H9 (cell line): ENCODE measurements around the gene MRI1. TPM values are rescaled to one million over a fixed set of nuclear protein-coding genes. Genes with fewer than 3 reads are reported as not detected.

Source experiments
- DNase-seq: peaks from one replicate; pipeline ENCODE4 v3.0.0-alpha.2; 2017
- H2AFZ ChIP-seq: one replicate; pipeline ENCODE4 v1.6.1; 2013; ENCODE audit warnings: mild to moderate bottlenecking, low read length, control low read depth, moderate library complexity
- H2AK5ac ChIP-seq: 2 replicates; pipeline ENCODE4 v1.6.1; 2013; ENCODE audit warnings: low read length, control low read depth, mixed read lengths; ENCODE audit not compliant: insufficient read length
- H2BK120ac ChIP-seq: one replicate; pipeline ENCODE4 v1.6.1; 2013; ENCODE audit warnings: low read depth, mild to moderate bottlenecking, low read length, control low read depth, inconsistent platforms; ENCODE audit not compliant: poor library complexity, severe bottlenecking
- H2BK12ac ChIP-seq: 2 replicates; pipeline ENCODE4 v1.6.1; 2013; ENCODE audit warnings: low read length, control low read depth, mixed read lengths, low read depth; ENCODE audit not compliant: insufficient read length
- H2BK15ac ChIP-seq: 2 replicates; pipeline ENCODE4 v1.6.1; 2013; ENCODE audit warnings: low read depth, low read length, control low read depth
- H2BK20ac ChIP-seq: one replicate; pipeline ENCODE4 v1.6.1; 2013; ENCODE audit warnings: low read depth, mild to moderate bottlenecking, low read length, control low read depth, inconsistent platforms; ENCODE audit not compliant: poor library complexity, severe bottlenecking
- H2BK5ac ChIP-seq: 2 replicates; pipeline ENCODE4 v1.6.1; 2013; ENCODE audit warnings: low read length, control low read depth, mixed read lengths; ENCODE audit not compliant: insufficient read length
- H3K14ac ChIP-seq: 2 replicates; pipeline ENCODE4 v1.6.1; 2013; ENCODE audit warnings: low read length, control low read depth; ENCODE audit not compliant: insufficient read depth
- H3K18ac ChIP-seq: 2 replicates; pipeline ENCODE4 v1.6.1; 2013; ENCODE audit warnings: low read depth, mild to moderate bottlenecking, mixed read lengths, low read length, control low read depth; ENCODE audit not compliant: insufficient read length
- H3K23ac ChIP-seq: 2 replicates; pipeline ENCODE4 v1.6.1; 2013; ENCODE audit warnings: low read length, control low read depth, mixed read lengths, low read depth; ENCODE audit not compliant: insufficient read length
- H3K23me2 ChIP-seq: 2 replicates; pipeline ENCODE4 v1.6.1; 2013; ENCODE audit warnings: low read depth, mild to moderate bottlenecking, mixed read lengths, low read length, control low read depth; ENCODE audit not compliant: insufficient read length, poor library complexity, severe bottlenecking
- H3K27ac ChIP-seq: 2 replicates; pipeline ENCODE4 v1.5.1; 2013; ENCODE audit warnings: low read length, control low read depth, mixed read lengths, low read depth; ENCODE audit not compliant: insufficient read length
- H3K27me3 ChIP-seq: 2 replicates; pipeline ENCODE4 v1.6.1; 2013; ENCODE audit warnings: low read length, control low read depth, inconsistent platforms; ENCODE audit not compliant: insufficient read depth
- H3K4ac ChIP-seq: 2 replicates; pipeline ENCODE4 v1.6.1; 2013; ENCODE audit warnings: low read depth, mild to moderate bottlenecking, control low read depth, inconsistent platforms, low read length, moderate library complexity
- H3K4me1 ChIP-seq: 2 replicates; pipeline ENCODE4 v1.6.1; 2013; ENCODE audit warnings: low read length, control low read depth, inconsistent platforms; ENCODE audit not compliant: insufficient read depth
- H3K4me2 ChIP-seq: 2 replicates; pipeline ENCODE4 v1.6.1; 2013; ENCODE audit warnings: low read length, control low read depth, mixed read lengths; ENCODE audit not compliant: insufficient read length, insufficient read depth
- H3K56ac ChIP-seq: 2 replicates; pipeline ENCODE4 v1.6.1; 2013; ENCODE audit warnings: low read depth, mild to moderate bottlenecking, mixed read lengths, low read length, control low read depth; ENCODE audit not compliant: insufficient read length
- H3K79me1 ChIP-seq: 2 replicates; pipeline ENCODE4 v1.6.1; 2013; ENCODE audit warnings: low read depth, mild to moderate bottlenecking, moderate library complexity, low read length, control low read depth, inconsistent platforms; ENCODE audit not compliant: insufficient read depth, poor library complexity, severe bottlenecking
- H3K79me2 ChIP-seq: 2 replicates; pipeline ENCODE4 v1.6.1; 2013; ENCODE audit warnings: low read length, control low read depth, inconsistent platforms; ENCODE audit not compliant: insufficient read depth
- H3K9ac ChIP-seq: 2 replicates; pipeline ENCODE4 v1.6.1; 2013; ENCODE audit warnings: low read length, control low read depth, mixed read lengths; ENCODE audit not compliant: insufficient read length; ENCODE audit errors: extremely low read depth
- H3K9me3 ChIP-seq: one replicate; pipeline ENCODE4 v1.6.1; 2013; ENCODE audit warnings: low read depth, low read length, inconsistent platforms; ENCODE audit not compliant: control insufficient read depth
- H3T11ph ChIP-seq: one replicate; pipeline ENCODE4 v1.6.1; 2013; ENCODE audit warnings: mild to moderate bottlenecking, low read length, control low read depth, inconsistent platforms
- H4K20me1 ChIP-seq: one replicate; pipeline ENCODE4 v1.6.1; 2013; ENCODE audit not compliant: control insufficient read depth, insufficient read length, insufficient read depth
- H4K5ac ChIP-seq: 2 replicates; pipeline ENCODE4 v1.6.1; 2013; ENCODE audit warnings: low read depth, mild to moderate bottlenecking, mixed read lengths, low read length, control low read depth; ENCODE audit not compliant: insufficient read length
- H4K8ac ChIP-seq: replicated peaks from 2 replicates; pipeline ENCODE4 v1.6.1; 2013; ENCODE audit warnings: low read length, control low read depth, mixed read lengths, low read depth; ENCODE audit not compliant: insufficient read length
- H4K91ac ChIP-seq: 2 replicates; pipeline ENCODE4 v1.6.1; 2013; ENCODE audit warnings: low read depth, mild to moderate bottlenecking, moderate library complexity, mixed read lengths, low read length, control low read depth; ENCODE audit not compliant: insufficient read length
- H3K27ac Mint-ChIP-seq, 3 experiments: 2 replicates in 2 of 3; 3 replicates in 1 of 3; pipeline ENCODE4 v1.8.0; 2020 to 2021; ENCODE audit warnings: mixed read lengths in 3 of 3, mild to moderate bottlenecking in 1 of 3, moderate library complexity in 1 of 3
- H3K27me3 Mint-ChIP-seq: 2 replicates; pipeline ENCODE4 v1.8.0; 2021; ENCODE audit warnings: low read depth, mild to moderate bottlenecking, moderate library complexity, mixed read lengths
- H3K36me3 Mint-ChIP-seq, 3 experiments: 2 replicates in 2 of 3; 3 replicates in 1 of 3; pipeline ENCODE4 v1.8.0; 2020 to 2021; ENCODE audit warnings: low read depth in 3 of 3, mixed read lengths in 3 of 3; ENCODE audit not compliant: insufficient read depth in 1 of 3
- H3K4me1 Mint-ChIP-seq, 2 experiments: 2 replicates each; pipeline ENCODE4 v1.8.0; 2020; ENCODE audit warnings: mixed read lengths in 2 of 2
- H3K4me3 Mint-ChIP-seq, 2 experiments: 2 replicates in 1 of 2; 3 replicates in 1 of 2; pipeline ENCODE4 v1.8.0; 2020 to 2021; ENCODE audit warnings: mild to moderate bottlenecking in 2 of 2, mixed read lengths in 2 of 2, moderate library complexity in 1 of 2
- H3K9me3 Mint-ChIP-seq, 2 experiments: 2 replicates in 1 of 2; 3 replicates in 1 of 2; pipeline ENCODE4 v1.8.0; 2020; ENCODE audit warnings: mild to moderate bottlenecking in 2 of 2, mixed read lengths in 2 of 2, moderate library complexity in 1 of 2
- CTCF ChIP-seq: fragments of 200-600 bp; sonication (generic); conservative IDR thresholded peaks from 3 replicates; pipeline ENCODE4 v1.8.0; 2021; ENCODE audit warnings: antibody characterized with exemption, mild to moderate bottlenecking
- WGBS: extraction: QIAGEN DNeasy Blood & Tissue Kit; methylation state at CpG from one replicate; pipeline ENCODE4 v1.1.7; 2013; ENCODE audit warnings: missing lambda C conversion rate, low lambda C conversion rate, mixed read lengths; ENCODE audit not compliant: insufficient read length; ENCODE audit errors: extremely low coverage; 5-methylcytosine and 5-hydroxymethylcytosine counted together
- total RNA-seq: library from RNA; stranded (reverse); gene quantifications from 2 replicates; pipeline ENCODE4 v1.2.1, GENCODE V29; 2021

MRI1 gene
- total RNA-seq, 1 experiment from 2014 or later: 19.5 TPM

- H3K18ac ChIP-seq: no peak overlapping the region
- TF ChIP-seq CTCF: no peak
- H4K91ac ChIP-seq: no peak overlapping the region
- H3K9me3 Mint-ChIP-seq: no peaks in the 10 kb centered on the region
- no peaks in the 10 kb centered on the region for H3K79me1 ChIP-seq
- H3K4me1 ChIP-seq: no peaks in the 10 kb centered on the region
- no peak overlapping the region for H3K4me2 ChIP-seq
- H3K23ac ChIP-seq: no peak overlapping the region
- H3K4ac ChIP-seq: no peak overlapping the region
- no CpG with 5 or more reads among the region's 22 CpGs for WGBS
- H3T11ph ChIP-seq: no peak overlapping the region
- H2AK5ac ChIP-seq: no peak overlapping the region
- H2BK120ac ChIP-seq: no peak overlapping the region
- no peak overlapping the region for H3K4me3 Mint-ChIP-seq
- H3K27ac Mint-ChIP-seq: no peak overlapping the region
- no peak overlapping the region for H2BK5ac ChIP-seq
- no peak overlapping the region for H2BK20ac ChIP-seq
- no peaks in the 10 kb centered on the region for H3K79me2 ChIP-seq
- no peak overlapping the region for H2AFZ ChIP-seq
- H3K36me3 Mint-ChIP-seq: peaks cover 10 to 33% (median 23%) of the 10 kb centered on the region in 3 experiments; a peak in 6 of 7 replicates
- no peak overlapping the region for H3K27ac ChIP-seq
- H3K9me3 ChIP-seq: no peaks in the 10 kb centered on the region
- H4K8ac ChIP-seq: no peak overlapping the region
- peaks cover 10 to 11% of the 10 kb centered on the region in 2 experiments; a peak in 3 of 4 replicates for H3K4me1 Mint-ChIP-seq
- H2BK15ac ChIP-seq: no peak overlapping the region
- H4K5ac ChIP-seq: no peak overlapping the region
- no peak overlapping the region for H3K14ac ChIP-seq
- H3K23me2 ChIP-seq: peaks cover 5% of the 10 kb centered on the region
- DNase-seq: no peak
- H3K27me3 ChIP-seq: no peaks in the 10 kb centered on the region
- no peaks in the 10 kb centered on the region; the same call in 1 of the 2 replicates for H3K27me3 Mint-ChIP-seq
- no peak overlapping the region for H3K56ac ChIP-seq
- H4K20me1 ChIP-seq: no peaks in the 10 kb centered on the region
- no peak overlapping the region for H2BK12ac ChIP-seq
- no peak overlapping the region for H3K9ac ChIP-seq
Measured at GRCh38 chr19:13799669-13800068, 35.3 kb downstream of the MRI1 start.
